GM11168 (cell line): Measurements from ENCODE around the gene LGMN.
"Not testable (repeated sequence)": the region's sequence is repeated elsewhere in the genome, so short reads cannot be mapped to it uniquely, and the experiment has no call there.

Source experiments
- in situ Hi-C: fragments of 300-500 bp; cut with MboI; formaldehyde crosslinking; loops from one replicate; pipeline ENCODE4 v1.12.0; 2022; ENCODE audit warnings: low sequenced_read_pairs; ENCODE audit not compliant: unreplicated experiment

LGMN gene

GRCh38 chr14:92768236-92768635, 19.8 kb upstream of the LGMN start:
- in situ Hi-C loops: not testable (repeated sequence)

GRCh38 chr14:92763666-92764631, 15.5 kb upstream of the LGMN start:
- in situ Hi-C loops: not testable (repeated sequence)

- in situ Hi-C loops: no loop called here
Measured at GRCh38 chr14:92760524-92760805, 12.0 kb upstream of the LGMN start.

- in situ Hi-C loops: no loop called here
Measured at GRCh38 chr14:92759679-92760523, 11.5 kb upstream of the LGMN start.

- in situ Hi-C loops: no loop called here
Measured at GRCh38 chr14:92759300-92759678, 10.9 kb upstream of the LGMN start.

GRCh38 chr14:92756446-92756845, 8.0 kb upstream of the LGMN start:
- in situ Hi-C loops: no loop called here

GRCh38 chr14:92755495-92755894, 7.1 kb upstream of the LGMN start:
- in situ Hi-C loops: no loop called here

- in situ Hi-C loops: no loop called here
Measured at GRCh38 chr14:92754966-92755365, 6.5 kb upstream of the LGMN start.

GRCh38 chr14:92753250-92753649, 4.8 kb upstream of the LGMN start:
- in situ Hi-C loops: no loop called here

- in situ Hi-C loops: no loop called here
Measured at GRCh38 chr14:92751819-92752218, 3.4 kb upstream of the LGMN start.

- in situ Hi-C loops: no loop called here
Measured at GRCh38 chr14:92750994-92751400, 2.6 kb upstream of the LGMN start.

GRCh38 chr14:92750222-92750728, 1.8 kb upstream of the LGMN start:
- in situ Hi-C loops: not testable (repeated sequence)

- in situ Hi-C loops: no loop called here
Measured at GRCh38 chr14:92747701-92748258, 647 bp downstream of the LGMN start.

- in situ Hi-C loops: no loop called here
Measured at GRCh38 chr14:92744198-92744597, 4.2 kb downstream of the LGMN start.

- in situ Hi-C loops: no loop called here
Measured at GRCh38 chr14:92740440-92740839, 8.0 kb downstream of the LGMN start.

- in situ Hi-C loops: no loop called here
Measured at GRCh38 chr14:92737619-92738188, 10.7 kb downstream of the LGMN start.

GRCh38 chr14:92737206-92737605, 11.2 kb downstream of the LGMN start:
- in situ Hi-C loops: no loop called here

- in situ Hi-C loops: no loop called here
Measured at GRCh38 chr14:92735344-92735743, 13.1 kb downstream of the LGMN start.

GRCh38 chr14:92734618-92735017, 13.8 kb downstream of the LGMN start:
- in situ Hi-C loops: no loop called here

- in situ Hi-C loops: no loop called here
Measured at GRCh38 chr14:92733007-92733406, 15.4 kb downstream of the LGMN start.
